ENCODE results near the gene CUX1.
A peak's percentile ranks its signal among the peaks of the same experiment; 100 is the strongest.

Gene CUX1

GRCh38 chr7:101941481-101942383 is 124.3 kb downstream of the CUX1 start:
- H3K4me3 ChIP-seq (ENCODE audit: low read depth, low read length): no peak overlapping the region
- DNase-seq (ENCODE audit: low read depth): peak; percentile 61

GRCh38 chr7:101942603-101943210 is 125.3 kb downstream of the CUX1 start:
- no peak overlapping the region for H3K4me3 ChIP-seq (ENCODE audit: low read depth, low read length)
- TF ChIP-seq CTCF (IDR thresholded peaks at IDR 0.05; ENCODE audit: control insufficient read depth, extremely low read depth, insufficient read depth): no peak

More at GRCh38 chr7:101941481-101942383, 124.3 kb downstream of the CUX1 start:
- no peak for TF ChIP-seq CTCF (IDR thresholded peaks at IDR 0.05; ENCODE audit: control insufficient read depth, extremely low read depth, insufficient read depth)

GRCh38 chr7:101943306-101943705 is 125.9 kb downstream of the CUX1 start:
- no peak for DNase-seq (ENCODE audit: low read depth)
- no peak overlapping the region for H3K4me3 ChIP-seq (ENCODE audit: low read depth, low read length)
- TF ChIP-seq CTCF (IDR thresholded peaks at IDR 0.05; ENCODE audit: control insufficient read depth, extremely low read depth, insufficient read depth): no peak

More at GRCh38 chr7:101942603-101943210, 125.3 kb downstream of the CUX1 start:
- peak; percentile 26 for DNase-seq (ENCODE audit: low read depth)

GRCh38 chr7:101943889-101944600 is 126.6 kb downstream of the CUX1 start:
- H3K4me3 ChIP-seq (ENCODE audit: low read depth, low read length): no peak overlapping the region
- DNase-seq (ENCODE audit: low read depth): no peak
- no peak for TF ChIP-seq CTCF (IDR thresholded peaks at IDR 0.05; ENCODE audit: control insufficient read depth, extremely low read depth, insufficient read depth)

GRCh38 chr7:101944611-101945010 is 127.2 kb downstream of the CUX1 start:
- TF ChIP-seq CTCF (IDR thresholded peaks at IDR 0.05; ENCODE audit: control insufficient read depth, extremely low read depth, insufficient read depth): no peak
- H3K4me3 ChIP-seq (ENCODE audit: low read depth, low read length): no peak overlapping the region
- DNase-seq (ENCODE audit: low read depth): no peak

- no peak for TF ChIP-seq CTCF (IDR thresholded peaks at IDR 0.05; ENCODE audit: control insufficient read depth, extremely low read depth, insufficient read depth)
- DNase-seq (ENCODE audit: low read depth): no peak
- H3K4me3 ChIP-seq (ENCODE audit: low read depth, low read length): no peak overlapping the region
These were observed 127.8 kb downstream of the CUX1 start for GRCh38 chr7:101945034-101945758.
